ENCODE measurements around the gene MICAL1.

DNA sequence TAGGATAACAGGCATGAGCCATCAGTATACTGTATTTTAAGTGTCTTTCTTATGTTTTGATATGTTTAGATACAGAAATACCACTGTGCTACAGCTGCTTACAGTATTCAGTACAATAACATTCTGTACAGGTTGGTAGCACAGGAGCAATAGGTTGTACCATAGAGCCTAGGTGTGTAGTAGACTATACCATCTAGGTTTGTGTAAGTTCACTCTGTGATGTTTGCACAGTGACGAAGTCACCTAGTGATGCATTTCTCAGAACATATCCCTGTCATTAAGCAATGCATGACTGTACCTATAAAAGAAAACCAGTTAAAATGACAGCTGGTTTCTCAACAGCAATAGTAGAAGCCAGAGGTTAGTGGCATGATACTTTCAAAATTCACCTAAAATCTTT lies 30.5 kb upstream of the MICAL1 start:
- TF ChIP-seq, protein P1, sequence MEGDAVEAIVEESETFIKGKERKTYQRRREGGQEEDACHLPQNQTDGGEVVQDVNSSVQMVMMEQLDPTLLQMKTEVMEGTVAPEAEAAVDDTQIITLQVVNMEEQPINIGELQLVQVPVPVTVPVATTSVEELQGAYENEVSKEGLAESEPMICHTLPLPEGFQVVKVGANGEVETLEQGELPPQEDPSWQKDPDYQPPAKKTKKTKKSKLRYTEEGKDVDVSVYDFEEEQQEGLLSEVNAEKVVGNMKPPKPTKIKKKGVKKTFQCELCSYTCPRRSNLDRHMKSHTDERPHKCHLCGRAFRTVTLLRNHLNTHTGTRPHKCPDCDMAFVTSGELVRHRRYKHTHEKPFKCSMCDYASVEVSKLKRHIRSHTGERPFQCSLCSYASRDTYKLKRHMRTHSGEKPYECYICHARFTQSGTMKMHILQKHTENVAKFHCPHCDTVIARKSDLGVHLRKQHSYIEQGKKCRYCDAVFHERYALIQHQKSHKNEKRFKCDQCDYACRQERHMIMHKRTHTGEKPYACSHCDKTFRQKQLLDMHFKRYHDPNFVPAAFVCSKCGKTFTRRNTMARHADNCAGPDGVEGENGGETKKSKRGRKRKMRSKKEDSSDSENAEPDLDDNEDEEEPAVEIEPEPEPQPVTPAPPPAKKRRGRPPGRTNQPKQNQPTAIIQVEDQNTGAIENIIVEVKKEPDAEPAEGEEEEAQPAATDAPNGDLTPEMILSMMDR (IDR thresholded peaks at IDR 0.05): no peak
- TF ChIP-seq POLR2A (IDR thresholded peaks at IDR 0.05): no peak

Data from breast epithelium (tissue), 3 donors.